Osteocyte (in vitro differentiated cells): ENCODE data around the gene LTN1. TPM values are rescaled to one million over a fixed set of nuclear protein-coding genes. Genes with fewer than 3 reads are reported as not detected.

Experiments
- DNase-seq: peaks from one replicate; pipeline ENCODE4 v3.0.0; 2021; ENCODE audit warnings: mixed read lengths; ENCODE audit not compliant: unreplicated experiment; ENCODE audit errors: extremely low spot score
- H3K27ac Mint-ChIP-seq: one replicate; pipeline ENCODE4 v1.8.0; 2021; ENCODE audit warnings: mild to moderate bottlenecking, mixed read lengths; ENCODE audit not compliant: unreplicated experiment
- H3K27me3 Mint-ChIP-seq: one replicate; pipeline ENCODE4 v1.8.0; 2021; ENCODE audit warnings: mixed read lengths; ENCODE audit not compliant: unreplicated experiment
- H3K36me3 Mint-ChIP-seq: one replicate; pipeline ENCODE4 v1.8.0; 2021; ENCODE audit warnings: mixed read lengths; ENCODE audit not compliant: unreplicated experiment
- H3K4me1 Mint-ChIP-seq: one replicate; pipeline ENCODE4 v1.8.0; 2021; ENCODE audit warnings: mixed read lengths; ENCODE audit not compliant: unreplicated experiment
- H3K4me3 Mint-ChIP-seq: one replicate; pipeline ENCODE4 v1.8.0; 2021; ENCODE audit warnings: mild to moderate bottlenecking, moderate library complexity, mixed read lengths; ENCODE audit not compliant: unreplicated experiment
- H3K9me3 Mint-ChIP-seq: one replicate; pipeline ENCODE4 v1.8.0; 2021; ENCODE audit warnings: mixed read lengths; ENCODE audit not compliant: unreplicated experiment
- total RNA-seq: library from RNA; stranded (reverse); gene quantifications from 2 replicates; pipeline ENCODE4 v1.2.1, GENCODE V29; 2021
- TF ChIP-seq, protein P1 (sequence below): fragments of 200-600 bp; sonication (generic); IDR thresholded peaks from 2 replicates; pipeline ENCODE4 v1.5.0; 2021; ENCODE audit warnings: antibody characterized with exemption, mild to moderate bottlenecking, moderate library complexity

The LTN1 gene
- total RNA-seq, 1 donor from 2014 or later = 25.6 TPM

DNA sequence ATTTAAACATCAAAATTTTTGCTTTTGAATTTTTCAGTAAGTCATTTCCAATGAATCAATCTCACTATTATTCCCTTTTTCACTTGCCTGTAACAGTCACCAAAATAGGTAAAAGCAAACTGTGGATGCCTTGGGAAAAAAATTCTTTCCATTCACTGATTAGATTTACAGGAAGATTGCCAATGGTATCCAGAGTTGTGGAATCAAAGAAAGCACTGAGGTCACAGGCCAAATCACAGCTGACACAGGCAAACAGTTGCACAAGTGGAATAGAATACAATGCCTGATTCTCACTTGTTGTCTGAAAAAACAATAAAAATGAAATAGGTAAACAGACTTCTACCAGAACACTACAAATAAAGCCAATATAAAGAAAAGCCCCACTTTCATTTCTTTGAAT lies 48.4 kb downstream of the LTN1 start:
- peaks cover 30% of the 10 kb centered on the region for H3K36me3 Mint-ChIP-seq
- no peaks in the 10 kb centered on the region for H3K27me3 Mint-ChIP-seq
- TF ChIP-seq, protein P1, sequence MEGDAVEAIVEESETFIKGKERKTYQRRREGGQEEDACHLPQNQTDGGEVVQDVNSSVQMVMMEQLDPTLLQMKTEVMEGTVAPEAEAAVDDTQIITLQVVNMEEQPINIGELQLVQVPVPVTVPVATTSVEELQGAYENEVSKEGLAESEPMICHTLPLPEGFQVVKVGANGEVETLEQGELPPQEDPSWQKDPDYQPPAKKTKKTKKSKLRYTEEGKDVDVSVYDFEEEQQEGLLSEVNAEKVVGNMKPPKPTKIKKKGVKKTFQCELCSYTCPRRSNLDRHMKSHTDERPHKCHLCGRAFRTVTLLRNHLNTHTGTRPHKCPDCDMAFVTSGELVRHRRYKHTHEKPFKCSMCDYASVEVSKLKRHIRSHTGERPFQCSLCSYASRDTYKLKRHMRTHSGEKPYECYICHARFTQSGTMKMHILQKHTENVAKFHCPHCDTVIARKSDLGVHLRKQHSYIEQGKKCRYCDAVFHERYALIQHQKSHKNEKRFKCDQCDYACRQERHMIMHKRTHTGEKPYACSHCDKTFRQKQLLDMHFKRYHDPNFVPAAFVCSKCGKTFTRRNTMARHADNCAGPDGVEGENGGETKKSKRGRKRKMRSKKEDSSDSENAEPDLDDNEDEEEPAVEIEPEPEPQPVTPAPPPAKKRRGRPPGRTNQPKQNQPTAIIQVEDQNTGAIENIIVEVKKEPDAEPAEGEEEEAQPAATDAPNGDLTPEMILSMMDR = no peak
- H3K4me3 Mint-ChIP-seq = no peak overlapping the region
- no peak overlapping the region for H3K27ac Mint-ChIP-seq
- H3K9me3 Mint-ChIP-seq = no peaks in the 10 kb centered on the region
- H3K4me1 Mint-ChIP-seq = no peaks in the 10 kb centered on the region
- DNase-seq = no peak

DNA sequence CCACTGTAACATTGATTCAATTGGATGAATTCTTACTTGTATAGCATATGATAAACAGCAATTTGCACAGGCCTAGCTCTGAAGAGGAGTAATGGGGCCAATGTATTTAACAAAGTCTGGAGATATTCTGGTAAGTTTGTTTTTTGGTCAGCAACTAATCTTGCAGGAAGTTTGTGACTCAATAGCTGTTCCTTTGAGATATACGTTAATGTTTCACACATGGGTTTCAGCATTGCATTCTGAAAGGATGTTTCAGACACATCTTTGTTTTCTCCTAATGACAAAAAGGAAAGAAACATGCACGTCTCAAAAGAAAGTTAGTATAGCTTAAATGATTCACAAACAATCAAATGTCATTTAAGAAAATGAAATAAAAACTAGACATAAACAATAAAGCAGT lies 49.0 kb downstream of the LTN1 start:
- no peak overlapping the region for H3K27ac Mint-ChIP-seq
- no peak for DNase-seq
- H3K9me3 Mint-ChIP-seq = no peaks in the 10 kb centered on the region
- TF ChIP-seq, protein P1 = no peak
- no peak overlapping the region for H3K4me3 Mint-ChIP-seq
- no peaks in the 10 kb centered on the region for H3K4me1 Mint-ChIP-seq
- H3K27me3 Mint-ChIP-seq = no peaks in the 10 kb centered on the region
- peaks cover 28% of the 10 kb centered on the region for H3K36me3 Mint-ChIP-seq

DNA sequence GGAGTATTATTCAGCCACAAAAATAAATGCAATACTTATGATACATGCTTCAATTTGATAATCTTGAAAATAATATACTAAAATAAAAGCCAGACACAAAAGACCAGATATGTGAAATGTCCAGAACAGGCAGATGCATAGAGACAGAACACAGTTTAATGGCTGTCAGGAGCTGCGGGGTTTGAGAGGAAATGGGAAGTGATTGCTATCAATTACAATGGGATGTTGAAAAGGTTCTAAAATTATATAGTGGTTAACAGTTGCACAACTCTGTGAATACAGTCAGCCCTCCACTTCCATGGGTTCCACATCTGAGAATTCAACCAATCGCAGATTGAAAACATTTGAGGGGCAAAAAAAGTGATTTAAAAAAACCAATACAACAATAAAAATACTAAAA lies 54.0 kb downstream of the LTN1 start:
- no peaks in the 10 kb centered on the region for H3K4me1 Mint-ChIP-seq
- TF ChIP-seq, protein P1 = no peak
- H3K4me3 Mint-ChIP-seq = no peak overlapping the region
- peaks cover 33% of the 10 kb centered on the region for H3K36me3 Mint-ChIP-seq
- no peak overlapping the region for H3K27ac Mint-ChIP-seq
- H3K9me3 Mint-ChIP-seq = no peaks in the 10 kb centered on the region
- H3K27me3 Mint-ChIP-seq = no peaks in the 10 kb centered on the region
- no peak for DNase-seq

DNA sequence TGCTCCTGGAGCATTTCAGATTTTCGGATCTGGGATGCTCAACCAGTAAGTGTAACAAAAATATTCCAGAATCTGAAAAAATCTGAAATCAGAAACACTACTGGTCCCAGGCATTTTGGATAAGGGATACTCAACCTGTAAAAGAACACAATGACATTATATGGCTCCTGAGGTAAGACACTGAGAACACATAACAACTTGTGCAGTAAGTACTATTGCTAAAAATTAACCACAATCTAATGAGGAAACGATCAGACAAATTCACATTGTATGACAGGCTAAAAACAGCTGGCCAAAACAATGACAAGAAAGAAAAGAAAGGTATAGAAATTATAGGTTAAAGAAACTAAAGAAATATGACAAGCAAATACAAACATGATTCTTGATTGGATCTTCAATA lies 54.9 kb downstream of the LTN1 start:
- Mint-ChIP-seq H3K36me3 (peaks cover 36% of the 10 kb centered on the region), H3K27me3 (no peaks in the 10 kb centered on the region), H3K27ac (no peak overlapping the region), H3K4me3 (no peak overlapping the region), H3K4me1 (no peaks in the 10 kb centered on the region), H3K9me3 (no peaks in the 10 kb centered on the region)
- DNase-seq = no peak
- TF ChIP-seq, protein P1 = no peak

DNA sequence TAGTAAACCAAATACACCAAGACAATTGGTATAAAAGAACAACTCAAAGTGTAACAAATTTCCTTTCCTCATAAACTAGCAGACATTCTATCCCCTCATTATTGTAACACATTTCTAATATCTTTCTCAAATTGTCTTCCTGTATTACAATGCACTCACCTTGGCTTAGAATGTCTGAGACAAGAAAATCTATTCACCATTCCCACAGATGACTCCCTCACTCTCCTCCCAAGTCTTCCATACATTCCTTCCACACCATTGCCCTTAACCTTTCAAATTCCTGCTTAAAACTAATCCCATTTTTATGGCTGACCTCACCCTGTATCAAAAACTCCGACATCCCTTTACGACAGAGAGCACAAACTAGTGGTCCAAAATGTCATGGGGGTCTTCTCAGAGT lies 56.0 kb downstream of the LTN1 start:
- Mint-ChIP-seq H3K4me1 (no peaks in the 10 kb centered on the region), H3K27ac (no peak overlapping the region), H3K27me3 (no peaks in the 10 kb centered on the region), H3K36me3 (peaks cover 33% of the 10 kb centered on the region), H3K9me3 (no peaks in the 10 kb centered on the region), H3K4me3 (no peak overlapping the region)
- TF ChIP-seq, protein P1 = no peak
- no peak for DNase-seq
